Subcutaneous adipose tissue (tissue), 4 donors: ENCODE results near the gene SLC15A3. TPM values are rescaled to one million over a fixed set of nuclear protein-coding genes. Genes with fewer than 3 reads are reported as not detected.

ENCODE experiments used
- total RNA-seq, 4 donors: library from RNA; depleted of rRNA; stranded (reverse); fragments of >200 nt; gene quantifications; one replicate each; pipeline ENCODE4 v1.1.0, GENCODE V29; 2016
- TF ChIP-seq, protein P1 (sequence below): fragments of 450-650 bp; IDR thresholded peaks from one replicate; pipeline ENCODE4 v1.5.1; 2016; ENCODE audit warnings: low read depth, mild to moderate bottlenecking, control low read depth, antibody characterized with exemption, moderate library complexity

The SLC15A3 gene
- total RNA-seq, 4 donors from 2014 or later = 13.5 to 57.6 (median 24.2) TPM

DNA sequence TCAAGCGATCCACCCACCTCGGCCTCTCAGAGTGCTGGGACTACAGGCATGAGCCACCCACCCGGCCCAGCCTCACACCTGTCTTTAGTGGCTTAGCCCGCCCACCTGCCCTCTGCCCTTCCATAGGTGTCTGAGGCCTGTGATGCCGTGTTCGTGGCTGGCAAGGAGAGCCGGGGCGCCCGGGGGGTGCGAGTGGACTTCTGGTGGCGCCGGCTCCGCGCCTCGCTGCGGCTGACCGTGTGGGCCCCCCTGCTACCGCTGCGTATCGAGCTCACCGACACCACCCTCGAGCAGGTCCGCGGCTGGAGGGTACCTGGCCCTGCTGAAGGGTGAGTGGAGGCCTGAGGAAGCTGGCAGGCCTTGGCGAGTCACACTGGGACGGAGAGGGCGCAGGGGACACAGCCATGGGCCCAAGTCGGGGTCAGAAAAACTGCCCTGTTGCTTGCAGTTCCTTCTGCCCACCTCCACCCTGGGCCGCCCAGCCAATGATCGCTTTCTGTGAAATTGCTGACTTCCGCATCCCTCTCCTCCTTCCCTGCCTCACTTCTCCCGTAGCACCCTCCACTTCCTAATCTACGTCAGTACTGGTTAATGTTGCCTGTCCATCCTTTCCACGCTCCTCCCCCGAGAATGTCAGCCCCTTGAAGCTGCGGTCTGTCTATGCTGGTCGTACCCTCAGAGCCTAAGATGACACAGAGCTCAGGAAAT is 18.4 kb downstream of the SLC15A3 start:
- TF ChIP-seq, protein P1, sequence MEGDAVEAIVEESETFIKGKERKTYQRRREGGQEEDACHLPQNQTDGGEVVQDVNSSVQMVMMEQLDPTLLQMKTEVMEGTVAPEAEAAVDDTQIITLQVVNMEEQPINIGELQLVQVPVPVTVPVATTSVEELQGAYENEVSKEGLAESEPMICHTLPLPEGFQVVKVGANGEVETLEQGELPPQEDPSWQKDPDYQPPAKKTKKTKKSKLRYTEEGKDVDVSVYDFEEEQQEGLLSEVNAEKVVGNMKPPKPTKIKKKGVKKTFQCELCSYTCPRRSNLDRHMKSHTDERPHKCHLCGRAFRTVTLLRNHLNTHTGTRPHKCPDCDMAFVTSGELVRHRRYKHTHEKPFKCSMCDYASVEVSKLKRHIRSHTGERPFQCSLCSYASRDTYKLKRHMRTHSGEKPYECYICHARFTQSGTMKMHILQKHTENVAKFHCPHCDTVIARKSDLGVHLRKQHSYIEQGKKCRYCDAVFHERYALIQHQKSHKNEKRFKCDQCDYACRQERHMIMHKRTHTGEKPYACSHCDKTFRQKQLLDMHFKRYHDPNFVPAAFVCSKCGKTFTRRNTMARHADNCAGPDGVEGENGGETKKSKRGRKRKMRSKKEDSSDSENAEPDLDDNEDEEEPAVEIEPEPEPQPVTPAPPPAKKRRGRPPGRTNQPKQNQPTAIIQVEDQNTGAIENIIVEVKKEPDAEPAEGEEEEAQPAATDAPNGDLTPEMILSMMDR = no peak

DNA sequence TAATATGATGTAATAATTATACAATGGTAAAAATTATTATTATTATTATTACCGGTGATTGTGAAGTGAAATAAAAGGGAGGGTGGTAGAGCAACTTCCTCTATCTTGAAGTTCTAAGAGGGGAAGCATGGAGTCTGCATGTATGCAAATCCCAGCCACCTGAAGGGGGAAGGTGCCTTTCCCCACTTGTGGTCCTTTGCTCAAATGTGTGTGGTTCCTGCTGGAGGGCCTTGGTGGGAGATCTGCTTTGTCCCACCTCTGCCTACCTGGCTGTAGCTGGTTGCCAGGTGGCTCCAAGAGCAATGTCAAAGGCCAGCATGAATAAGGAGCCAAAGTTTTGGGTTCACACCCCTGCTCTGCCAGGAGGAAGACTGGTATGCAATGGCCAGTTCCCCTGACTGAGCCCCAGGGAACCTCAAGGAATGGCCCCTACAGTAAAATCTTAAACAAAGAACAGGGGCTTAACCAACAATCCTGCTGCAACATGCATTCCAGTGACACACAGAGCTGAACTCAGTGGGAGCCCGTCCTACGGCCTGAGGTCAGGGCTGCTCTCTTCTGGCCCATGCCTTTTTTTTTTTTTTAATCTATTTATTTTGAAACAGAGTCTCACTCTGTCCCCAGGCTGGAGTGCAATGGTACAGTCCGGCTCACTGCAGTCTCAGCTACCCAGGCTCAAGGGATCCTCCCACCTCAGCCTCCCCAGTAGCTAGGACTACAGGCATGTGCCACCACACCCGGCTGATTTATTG is 19.2 kb downstream of the SLC15A3 start:
- TF ChIP-seq, protein P1 = no peak

DNA sequence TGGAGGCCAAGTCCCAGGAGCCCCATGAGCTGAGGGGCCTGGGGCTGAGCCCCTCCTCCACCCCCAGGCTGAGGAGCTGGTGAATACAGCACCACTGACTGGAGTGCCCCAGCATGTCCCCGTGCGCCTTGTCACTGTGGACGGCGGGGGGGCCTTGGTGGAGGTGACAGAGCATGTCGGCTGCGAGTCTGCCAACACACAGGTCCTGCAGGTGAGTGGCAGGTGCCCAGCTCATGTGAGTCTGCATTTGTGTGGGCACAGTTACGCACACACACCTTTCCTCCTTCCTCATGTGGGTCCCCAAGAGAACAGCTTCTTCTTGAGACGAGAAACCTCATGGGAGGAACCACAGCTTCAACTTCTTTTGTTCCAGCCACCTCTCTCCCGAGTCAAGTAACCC is 20.1 kb downstream of the SLC15A3 start:
- TF ChIP-seq, protein P1 = no peak

DNA sequence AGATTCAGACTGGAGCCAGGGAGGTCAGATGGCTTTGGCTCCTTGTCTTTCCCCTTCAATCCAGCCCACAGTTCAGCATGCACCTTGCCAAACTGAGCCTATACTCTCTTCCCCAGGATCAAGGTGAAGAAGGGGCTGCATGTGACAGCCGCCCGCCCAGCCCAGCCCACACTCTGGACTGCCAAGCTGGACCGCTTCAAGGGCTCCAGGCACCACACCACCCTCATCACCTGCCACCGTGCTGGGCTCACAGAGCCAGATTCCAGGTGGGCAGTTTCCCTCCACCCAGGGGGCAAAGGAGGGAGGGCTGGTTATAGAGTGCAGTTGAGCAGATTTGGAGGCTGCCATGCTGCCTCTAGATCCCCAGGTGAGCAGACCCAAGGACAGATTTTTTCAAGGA is 21.6 kb downstream of the SLC15A3 start:
- TF ChIP-seq, protein P1 = no peak

DNA sequence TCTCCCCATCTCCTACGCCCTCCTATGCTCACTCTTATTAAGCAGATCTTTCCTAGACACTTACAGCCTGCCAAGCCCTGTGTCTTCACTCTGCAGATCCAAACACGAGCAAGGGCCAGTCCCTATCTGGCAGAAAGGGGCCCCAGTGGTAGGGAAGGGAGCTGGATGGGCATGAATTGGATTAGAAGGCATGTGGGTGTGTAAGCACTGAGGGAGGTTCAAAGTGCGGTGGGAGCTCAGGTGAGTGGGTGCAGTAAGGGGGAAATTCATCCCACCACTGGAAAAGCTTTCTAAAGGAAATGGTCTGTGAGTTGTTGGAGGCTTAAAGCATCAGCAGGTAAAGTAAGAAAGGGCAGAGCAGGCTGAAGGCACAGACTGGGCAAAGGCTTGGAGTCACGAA is 22.2 kb downstream of the SLC15A3 start:
- TF ChIP-seq, protein P1 = no peak

DNA sequence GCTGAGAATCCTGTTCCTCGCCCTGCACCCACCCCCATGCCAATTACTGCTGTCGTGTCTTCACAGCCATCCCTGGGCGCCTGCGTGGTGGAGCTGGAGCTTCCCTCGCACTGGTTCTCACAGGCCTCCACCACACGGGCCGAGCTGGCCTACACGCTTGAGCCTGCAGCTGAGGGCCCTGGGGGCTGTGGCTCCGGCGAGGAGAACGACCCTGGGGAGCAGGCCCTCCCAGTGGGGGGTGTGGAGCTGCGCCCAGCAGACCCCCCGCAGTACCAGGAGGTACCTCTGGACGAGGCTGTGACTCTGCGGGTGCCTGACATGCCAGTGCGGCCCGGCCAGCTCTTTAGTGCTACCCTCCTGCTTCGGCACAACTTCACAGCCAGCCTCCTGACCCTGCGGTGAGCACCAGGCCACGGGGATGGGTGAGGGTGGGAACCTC is 23.4 kb downstream of the SLC15A3 start:
- TF ChIP-seq, protein P1 = no peak

GRCh38 chr11:60927600-60927999 is 24.4 kb downstream of the SLC15A3 start:
- TF ChIP-seq, protein P1 = no peak
